Suprapubic skin (tissue), 4 donors: ENCODE data around the gene COL23A1. TPM values are rescaled to one million over a fixed set of nuclear protein-coding genes. Genes with fewer than 3 reads are reported as not detected.

ENCODE experiments used
- DNase-seq, 2 donors: peaks; one replicate each; pipeline ENCODE4 v3.0.0-alpha.2; 2019; ENCODE audit warnings: low spot score in 2 of 2
- H3K27ac ChIP-seq: fragments of 200-600 bp; sonication (generic); one replicate; pipeline ENCODE4 v1.5.1; 2019
- H3K27me3 ChIP-seq: fragments of 200-600 bp; sonication (generic); one replicate; pipeline ENCODE4 v1.5.1; 2019
- H3K36me3 ChIP-seq: fragments of 200-600 bp; sonication (generic); one replicate; pipeline ENCODE4 v1.5.1; 2019
- H3K4me1 ChIP-seq: fragments of 200-600 bp; sonication (generic); one replicate; pipeline ENCODE4 v1.5.1; 2019
- H3K4me3 ChIP-seq: fragments of 200-600 bp; sonication (generic); one replicate; pipeline ENCODE4 v1.5.1; 2019; ENCODE audit warnings: mild to moderate bottlenecking
- H3K9me3 ChIP-seq: fragments of 200-600 bp; sonication (generic); one replicate; pipeline ENCODE4 v1.5.1; 2019
- CTCF ChIP-seq, 2 donors: fragments of 200-600 bp in 1 of 2; fragments of 450-650 bp in 1 of 2; sonication (generic) in 1 of 2; IDR thresholded peaks; one replicate each; pipeline ENCODE4 v1.5.1; 2016 to 2019; ENCODE audit warnings: antibody characterized with exemption in 2 of 2, mild to moderate bottlenecking in 1 of 2, moderate library complexity in 1 of 2
- EP300 ChIP-seq: sonication (generic); formaldehyde crosslinking; IDR thresholded peaks from one replicate; pipeline ENCODE4 v1.6.1; 2017; ENCODE audit warnings: antibody characterized with exemption
- POLR2A ChIP-seq, 2 donors: fragments of 450-650 bp; IDR thresholded peaks; one replicate each; pipeline ENCODE4 v1.6.1; 2017; ENCODE audit warnings: antibody characterized with exemption in 2 of 2, mild to moderate bottlenecking in 2 of 2, moderate library complexity in 2 of 2
- POLR2AphosphoS5 ChIP-seq, 3 donors: sonication (generic); formaldehyde crosslinking; IDR thresholded peaks; one replicate each; pipeline ENCODE4 v1.6.1; 2017; ENCODE audit warnings: antibody characterized with exemption in 3 of 3
- WGBS: methylation state at CpG from one replicate; pipeline ENCODE4 v1.1.5; 2018; 5-methylcytosine and 5-hydroxymethylcytosine counted together
- total RNA-seq, 4 donors: library from RNA; depleted of rRNA; stranded (reverse); fragments of >200 nt; gene quantifications; one replicate each; pipeline ENCODE4 v1.1.0, GENCODE V29; 2016

COL23A1 gene
- total RNA-seq, 4 donors from 2014 or later: 1.6 to 4.4 (median 3.4) TPM

GRCh38 chr5:178314961-178315820 lies 275.0 kb downstream of the COL23A1 start:
- H3K27ac ChIP-seq: no peak overlapping the region
- peak in 1 of 2 donors; percentile 47 for DNase-seq
- TF ChIP-seq POLR2AphosphoS5 (IDR thresholded peaks at IDR 0.05): no peak
- TF ChIP-seq CTCF (IDR thresholded peaks at IDR 0.05): no peak
- no peak for TF ChIP-seq EP300
- no peak for TF ChIP-seq POLR2A (IDR thresholded peaks at IDR 0.05)
- H3K4me3 ChIP-seq: no peak overlapping the region
- 80% methylated on average over 11 of the region's 19 CpGs for WGBS
- H3K9me3 ChIP-seq: no peaks in the 10 kb centered on the region
- peaks cover 5% of the 10 kb centered on the region for H3K4me1 ChIP-seq
- H3K27me3 ChIP-seq: no peaks in the 10 kb centered on the region
- no peaks in the 10 kb centered on the region for H3K36me3 ChIP-seq

GRCh38 chr5:178314061-178314660 lies 276.0 kb downstream of the COL23A1 start:
- TF ChIP-seq POLR2A (IDR thresholded peaks at IDR 0.05) (no peak), CTCF (IDR thresholded peaks at IDR 0.05) (no peak)
- H3K27me3 ChIP-seq: no peaks in the 10 kb centered on the region
- no peak overlapping the region for H3K4me3 ChIP-seq
- no peaks in the 10 kb centered on the region for H3K9me3 ChIP-seq
- peaks cover 5% of the 10 kb centered on the region for H3K4me1 ChIP-seq
- H3K27ac ChIP-seq: no peak overlapping the region
- peak in 1 of 2 donors; percentile 36 for DNase-seq
- H3K36me3 ChIP-seq: no peaks in the 10 kb centered on the region
- 78% methylated on average over 13 of the region's 17 CpGs for WGBS

GRCh38 chr5:178313316-178313715 lies 276.9 kb downstream of the COL23A1 start:
- DNase-seq: peak in 1 of 2 donors; percentile 29
- Histone ChIP-seq H3K9me3 (no peaks in the 10 kb centered on the region), H3K36me3 (no peaks in the 10 kb centered on the region), H3K4me3 (no peak overlapping the region), H3K27ac (no peak overlapping the region), H3K4me1 (peaks cover 5% of the 10 kb centered on the region), H3K27me3 (no peaks in the 10 kb centered on the region)
- TF ChIP-seq POLR2AphosphoS5 (IDR thresholded peaks at IDR 0.05) (no peak), CTCF (IDR thresholded peaks at IDR 0.05) (no peak), POLR2A (IDR thresholded peaks at IDR 0.05) (no peak), EP300 (no peak)
- 91% methylated on average over 11 of the region's 11 CpGs for WGBS

GRCh38 chr5:178312880-178313282 lies 277.3 kb downstream of the COL23A1 start:
- Histone ChIP-seq H3K27ac (no peak overlapping the region), H3K4me1 (peaks cover 5% of the 10 kb centered on the region), H3K9me3 (no peaks in the 10 kb centered on the region), H3K27me3 (no peaks in the 10 kb centered on the region), H3K36me3 (no peaks in the 10 kb centered on the region), H3K4me3 (no peak overlapping the region)
- DNase-seq: peak in 1 of 2 donors; percentile 48
- no peak for TF ChIP-seq EP300
- TF ChIP-seq POLR2A (IDR thresholded peaks at IDR 0.05): no peak
- TF ChIP-seq CTCF (IDR thresholded peaks at IDR 0.05): no peak
- no peak for TF ChIP-seq POLR2AphosphoS5 (IDR thresholded peaks at IDR 0.05)
- WGBS: 73% methylated on average over 18 of the region's 18 CpGs

- H3K4me3 ChIP-seq: no peak overlapping the region
- H3K36me3 ChIP-seq: no peaks in the 10 kb centered on the region
- no peak overlapping the region for H3K27ac ChIP-seq
- TF ChIP-seq POLR2AphosphoS5 (IDR thresholded peaks at IDR 0.05): no peak
- no peak for TF ChIP-seq POLR2A (IDR thresholded peaks at IDR 0.05)
- TF ChIP-seq CTCF (IDR thresholded peaks at IDR 0.05): no peak
- TF ChIP-seq EP300: no peak
- H3K27me3 ChIP-seq: peaks cover 6% of the 10 kb centered on the region
- H3K4me1 ChIP-seq: peaks cover 5% of the 10 kb centered on the region
- no peaks in the 10 kb centered on the region for H3K9me3 ChIP-seq
- 94% methylated on average over 3 of the region's 17 CpGs for WGBS
- peak in 1 of 2 donors; percentile 48 for DNase-seq
These were observed 279.9 kb downstream of the COL23A1 start for GRCh38 chr5:178310130-178310865.
